ENCODE results near the gene NID1.
"Not testable (repeated sequence)": the region's sequence is repeated elsewhere in the genome, so short reads cannot be mapped to it uniquely, and the experiment has no call there.

NID1 gene

GRCh38 chr1:236030534-236030933 is 34.4 kb downstream of the NID1 start:
- no peak for DNase-seq (ENCODE audit: low read depth)

- DNase-seq (ENCODE audit: low read depth): no peak
Observed at GRCh38 chr1:236029428-236029940, 35.4 kb downstream of the NID1 start.

GRCh38 chr1:236027104-236027503 is 37.8 kb downstream of the NID1 start:
- no peak for DNase-seq (ENCODE audit: low read depth)

GRCh38 chr1:236025836-236026235 is 39.1 kb downstream of the NID1 start:
- DNase-seq (ENCODE audit: low read depth): no peak

- no peak for DNase-seq (ENCODE audit: low read depth)
Observed at GRCh38 chr1:236024641-236025040, 40.2 kb downstream of the NID1 start.

- DNase-seq (ENCODE audit: low read depth): no peak
Observed at GRCh38 chr1:236023926-236024565, 40.8 kb downstream of the NID1 start.

GRCh38 chr1:236021424-236022135 is 43.3 kb downstream of the NID1 start:
- no peak for DNase-seq (ENCODE audit: low read depth)

GRCh38 chr1:236020359-236021219 is 44.3 kb downstream of the NID1 start:
- DNase-seq (ENCODE audit: low read depth): no peak

- no peak for DNase-seq (ENCODE audit: low read depth)
Observed at GRCh38 chr1:236018885-236019453, 45.9 kb downstream of the NID1 start.

GRCh38 chr1:236016782-236017400 is 48.0 kb downstream of the NID1 start:
- DNase-seq (ENCODE audit: low read depth): no peak

- DNase-seq (ENCODE audit: low read depth): no peak
Observed at GRCh38 chr1:236016083-236016482, 48.8 kb downstream of the NID1 start.

- no peak for DNase-seq (ENCODE audit: low read depth)
Observed at GRCh38 chr1:236015539-236015938, 49.4 kb downstream of the NID1 start.

- no peak for DNase-seq (ENCODE audit: low read depth)
Observed at GRCh38 chr1:236013330-236013729, 51.6 kb downstream of the NID1 start.

- DNase-seq (ENCODE audit: low read depth): no peak
Observed at GRCh38 chr1:236011641-236012040, 53.2 kb downstream of the NID1 start.

GRCh38 chr1:236010443-236010842 is 54.4 kb downstream of the NID1 start:
- no peak for DNase-seq (ENCODE audit: low read depth)

GRCh38 chr1:236009857-236010256 is 55.0 kb downstream of the NID1 start:
- DNase-seq (ENCODE audit: low read depth): no peak

- DNase-seq (ENCODE audit: low read depth): no peak
Observed at GRCh38 chr1:236009191-236009590, 55.7 kb downstream of the NID1 start.

GRCh38 chr1:236007781-236008180 is 57.1 kb downstream of the NID1 start:
- DNase-seq (ENCODE audit: low read depth): no peak

- DNase-seq (ENCODE audit: low read depth): not testable (repeated sequence)
Observed at GRCh38 chr1:236003058-236003457, 61.8 kb downstream of the NID1 start.

- no peak for DNase-seq (ENCODE audit: low read depth)
Observed at GRCh38 chr1:236002572-236002971, 62.3 kb downstream of the NID1 start.

- DNase-seq (ENCODE audit: low read depth): no peak
Observed at GRCh38 chr1:236002025-236002390, 62.9 kb downstream of the NID1 start.

GRCh38 chr1:236000781-236001180 is 64.1 kb downstream of the NID1 start:
- no peak for DNase-seq (ENCODE audit: low read depth)
